HEK293T (cell line): ENCODE measurements around the gene TMUB1.

Source experiments
- ARNT ChIP-seq: fragments of 450-650 bp; IDR thresholded peaks from 2 replicates; pipeline ENCODE4 v1.6.1; 2017; ENCODE audit warnings: mild to moderate bottlenecking
- FOXA1 ChIP-seq: fragments of 450-650 bp; IDR thresholded peaks from 2 replicates; pipeline ENCODE4 v1.6.1; 2016; ENCODE audit warnings: mild to moderate bottlenecking
- FOXK2 ChIP-seq: fragments of 450-650 bp; IDR thresholded peaks from 2 replicates; pipeline ENCODE4 v1.6.1; 2016; ENCODE audit warnings: mild to moderate bottlenecking
- FOXM1 ChIP-seq: fragments of 450-650 bp; IDR thresholded peaks from 2 replicates; pipeline ENCODE4 v1.6.1; 2017; ENCODE audit warnings: mild to moderate bottlenecking, borderline replicate concordance
- HDGF ChIP-seq: fragments of 450-650 bp; IDR thresholded peaks from 2 replicates; pipeline ENCODE4 v1.6.1; 2017; ENCODE audit warnings: antibody characterized with exemption, borderline replicate concordance
- L3MBTL2 ChIP-seq: fragments of 450-650 bp; conservative IDR thresholded peaks from 2 replicates; pipeline ENCODE4 v1.6.1; 2016; ENCODE audit warnings: mild to moderate bottlenecking
- NFRKB ChIP-seq: fragments of 450-650 bp; IDR thresholded peaks from 2 replicates; pipeline ENCODE4 v1.6.1; 2016; ENCODE audit warnings: mild to moderate bottlenecking, moderate library complexity
- SP1 ChIP-seq: fragments of 450-650 bp; IDR thresholded peaks from 2 replicates; pipeline ENCODE4 v1.6.1; 2017
- SUZ12 ChIP-seq: fragments of 450-650 bp; IDR thresholded peaks from 2 replicates; pipeline ENCODE4 v1.6.1; 2016; ENCODE audit warnings: mild to moderate bottlenecking

- TF ChIP-seq FOXA1 (no peak), NFRKB (no peak), HDGF (no peak), FOXK2 (no peak), FOXM1 (no peak), SP1 (no peak), ARNT (no peak), SUZ12 (no peak), L3MBTL2 (no peak)
Observed at GRCh38 chr7:151066273-151066974, 16.9 kb downstream of the TMUB1 start.
